IPS-NIHi7 (cell line): Measurements from ENCODE around the gene GTF2A2.
"Not testable (repeated sequence)": the region's sequence is repeated elsewhere in the genome, so short reads cannot be mapped to it uniquely, and the experiment has no call there.

ENCODE experiments used
- DNase-seq: peaks from one replicate; pipeline ENCODE4 v3.0.0; 2012; ENCODE audit warnings: mixed read lengths; ENCODE audit errors: extremely low spot score

GTF2A2 gene

DNA sequence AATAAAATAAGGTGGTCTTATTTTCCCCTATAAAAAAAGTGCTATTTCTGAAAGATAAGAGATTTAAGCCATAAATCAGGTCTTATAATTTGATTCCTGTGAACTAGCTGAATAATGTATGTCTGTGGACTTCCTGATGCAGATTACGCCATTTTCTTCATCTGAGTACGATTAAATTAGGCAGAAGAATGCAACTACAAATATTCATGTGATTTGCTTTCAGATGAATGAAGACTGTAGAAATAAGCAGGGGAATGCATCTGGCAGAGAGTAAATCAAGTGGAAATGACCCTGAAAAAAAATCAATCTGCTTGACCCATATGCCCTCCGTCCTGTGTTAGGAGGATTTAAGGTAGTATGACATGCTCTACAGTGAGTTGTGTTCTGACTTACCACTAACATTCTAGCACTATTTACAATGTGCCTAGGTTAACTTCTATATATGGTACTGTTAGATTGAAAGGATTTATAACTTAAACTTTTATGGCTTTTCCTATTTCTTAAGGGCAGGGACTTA lies 17.1 kb upstream of the GTF2A2 start:
- DNase-seq, result no peak

DNA sequence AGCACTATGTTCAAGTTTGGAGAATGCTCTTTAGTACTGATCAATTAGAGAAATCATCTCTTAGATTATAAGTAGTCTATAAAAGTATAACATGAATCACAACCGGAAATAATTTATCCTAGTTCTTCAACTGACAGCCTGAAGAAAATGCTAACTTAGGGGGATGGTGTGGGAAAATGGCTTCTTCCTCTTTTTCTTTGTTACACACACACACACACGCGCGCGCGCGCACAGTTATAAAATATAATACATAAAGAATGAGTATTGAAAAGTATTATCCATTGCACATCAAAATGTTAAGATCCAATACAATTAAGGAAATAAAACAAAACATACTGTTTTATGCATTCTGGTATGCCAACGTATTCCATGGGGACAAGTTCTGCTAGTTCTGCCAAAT lies 11.2 kb upstream of the GTF2A2 start:
- no peak for DNase-seq

DNA sequence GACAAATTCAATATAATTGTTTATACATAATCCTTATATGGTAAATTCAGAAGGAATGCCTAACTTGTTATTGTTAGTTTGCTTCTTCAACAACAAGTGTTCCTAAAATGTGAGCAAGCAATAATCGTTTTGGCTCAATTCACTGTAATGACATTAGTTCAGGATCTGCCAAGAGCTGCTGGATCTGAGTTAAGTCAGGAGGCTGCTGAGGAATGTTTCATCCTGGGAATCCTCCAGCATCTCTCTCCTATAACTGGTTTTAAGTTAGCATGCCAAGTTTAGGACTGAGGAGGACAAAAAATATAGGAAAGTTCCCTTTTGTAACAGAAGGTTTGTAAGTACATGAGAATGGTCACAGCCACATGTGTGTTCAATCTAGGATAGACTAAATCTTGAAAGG lies 4.9 kb upstream of the GTF2A2 start:
- DNase-seq, result no peak

DNA sequence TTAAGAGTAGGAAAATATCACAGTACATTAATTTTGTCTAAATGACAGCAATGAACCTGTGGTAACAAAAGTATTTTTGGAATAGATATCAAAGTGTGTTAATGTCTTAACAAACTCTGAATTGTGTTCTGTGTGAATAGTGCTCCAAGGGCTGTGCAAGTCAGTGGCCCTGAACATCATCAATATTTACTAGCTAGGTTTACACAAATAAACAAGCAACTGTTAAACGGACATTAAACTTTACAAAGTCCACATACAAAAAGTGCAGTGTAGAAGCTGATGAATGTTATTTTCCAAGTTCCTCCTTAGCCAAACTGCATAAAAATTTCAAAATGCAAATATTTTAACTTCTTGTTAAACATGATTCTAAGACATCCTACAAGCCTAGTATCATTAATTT lies 2.1 kb upstream of the GTF2A2 start:
- DNase-seq, result no peak

DNA sequence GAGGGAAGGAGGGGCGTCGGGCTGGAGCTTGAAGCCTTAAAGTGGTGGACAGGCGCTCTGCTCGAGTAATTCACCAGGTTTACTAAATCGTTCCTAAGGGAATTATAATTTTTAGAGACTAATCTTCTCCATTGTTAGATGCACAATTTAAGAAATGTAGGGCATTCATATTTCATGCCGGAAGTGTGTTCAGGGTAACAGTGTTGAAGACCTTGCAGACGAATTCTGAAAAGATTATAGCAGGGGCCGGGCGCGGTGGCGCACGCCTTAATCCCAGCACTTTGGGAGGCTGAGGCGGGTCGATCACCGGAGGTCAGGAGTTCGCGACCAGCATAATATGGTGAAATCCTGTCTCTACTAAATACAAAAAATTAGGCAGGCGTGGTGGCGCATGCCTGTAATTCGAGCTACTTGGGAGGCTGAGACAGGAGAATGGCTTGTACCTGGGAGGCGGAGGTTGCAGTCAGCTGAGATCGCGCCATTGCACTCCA lies 365 bp upstream of the GTF2A2 start:
- DNase-seq, result no peak

DNA sequence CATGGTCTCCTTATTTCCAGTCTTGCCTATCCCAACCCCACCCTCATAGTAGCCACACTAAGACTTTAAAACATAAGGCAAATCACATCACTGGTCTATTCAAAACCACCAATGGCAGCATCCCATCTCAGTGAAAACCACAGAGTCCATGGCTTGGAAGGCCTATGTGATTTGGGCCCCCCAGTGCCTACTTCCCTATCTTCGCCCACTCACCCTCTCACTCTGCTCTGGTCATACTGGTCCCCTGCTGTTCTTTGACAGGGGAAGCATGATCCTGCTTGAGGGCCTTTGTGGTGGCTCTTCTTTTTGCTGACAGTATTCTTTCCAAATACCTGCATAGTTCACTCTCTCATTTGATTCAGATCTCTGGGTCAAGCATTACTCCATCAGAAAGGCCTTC lies 3.3 kb downstream of the GTF2A2 start:
- no peak for DNase-seq

DNA sequence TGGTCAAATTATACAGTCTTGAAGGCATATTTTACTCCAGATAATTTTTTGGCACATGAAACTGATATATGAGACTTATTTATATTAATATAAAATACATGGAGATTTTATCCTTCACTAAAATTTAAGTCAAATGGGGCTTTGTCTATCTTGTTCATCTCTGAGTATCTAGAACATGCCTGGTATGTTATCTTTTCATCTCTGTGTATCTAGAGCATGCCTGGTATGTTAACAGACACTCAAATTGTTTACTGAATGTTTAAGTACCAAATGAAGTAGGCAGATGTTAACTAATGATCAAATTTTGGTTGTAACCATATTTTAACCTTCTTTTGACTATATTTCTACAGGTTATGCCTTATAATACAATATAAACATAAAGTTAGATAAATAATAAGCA lies 7.7 kb downstream of the GTF2A2 start:
- no peak for DNase-seq

DNA sequence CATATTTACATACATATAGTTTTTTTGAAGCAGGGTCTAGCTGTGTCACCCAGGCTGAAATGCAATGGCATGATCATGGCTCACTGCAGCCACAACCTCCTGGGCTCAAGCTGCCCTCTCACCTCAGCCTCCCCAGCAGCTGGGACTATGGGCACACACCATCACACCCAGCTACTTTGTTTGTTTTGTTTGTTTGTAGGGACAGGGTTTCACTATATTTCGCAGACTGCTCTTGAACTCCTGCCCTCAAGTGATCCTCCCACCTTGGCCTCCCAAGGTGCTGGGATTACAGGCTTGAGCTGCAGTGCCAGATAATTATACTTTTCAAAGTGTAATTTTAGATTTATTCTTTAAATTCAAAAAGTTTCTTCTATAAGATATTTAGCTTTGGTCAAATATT lies 10.2 kb downstream of the GTF2A2 start:
- DNase-seq, result no peak

DNA sequence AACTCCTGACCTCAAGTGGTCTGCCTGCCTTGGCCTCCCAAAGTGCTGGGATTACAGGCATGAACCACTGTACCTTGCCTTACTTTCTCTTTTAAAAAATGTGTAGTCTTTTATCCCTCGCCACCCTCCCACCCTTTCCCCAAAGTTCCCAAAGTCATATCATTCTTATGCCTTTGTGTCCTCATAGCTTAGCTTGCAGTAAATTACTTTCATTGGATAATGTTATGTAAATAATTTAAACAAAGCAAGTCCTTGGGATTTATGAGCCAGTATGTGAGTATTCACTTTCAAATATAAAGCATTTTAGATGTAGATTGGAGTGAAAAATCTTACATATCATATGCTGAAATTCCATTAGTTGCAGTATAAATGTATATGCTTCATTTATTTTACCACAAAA lies 11.0 kb downstream of the GTF2A2 start:
- no peak for DNase-seq

DNA sequence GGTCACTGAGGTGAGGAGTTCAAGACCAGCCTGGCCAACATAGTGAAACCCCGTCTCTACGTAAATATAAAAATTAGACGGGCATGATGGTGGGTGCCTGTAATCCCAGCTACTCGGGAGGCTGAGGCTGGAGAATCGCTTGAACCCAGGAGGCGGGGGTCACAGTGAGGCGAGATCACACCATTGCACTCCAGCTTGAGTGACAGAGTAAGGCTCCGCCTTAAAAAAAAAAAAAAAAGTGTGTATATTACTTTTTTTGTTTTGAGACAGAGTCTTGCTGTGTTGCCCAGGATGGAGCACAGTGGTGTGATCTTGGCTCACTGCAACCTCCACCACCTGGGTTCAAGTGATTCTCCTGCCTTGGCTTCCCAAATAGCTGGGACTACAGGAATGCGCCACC lies 11.5 kb downstream of the GTF2A2 start:
- not testable (repeated sequence) for DNase-seq

DNA sequence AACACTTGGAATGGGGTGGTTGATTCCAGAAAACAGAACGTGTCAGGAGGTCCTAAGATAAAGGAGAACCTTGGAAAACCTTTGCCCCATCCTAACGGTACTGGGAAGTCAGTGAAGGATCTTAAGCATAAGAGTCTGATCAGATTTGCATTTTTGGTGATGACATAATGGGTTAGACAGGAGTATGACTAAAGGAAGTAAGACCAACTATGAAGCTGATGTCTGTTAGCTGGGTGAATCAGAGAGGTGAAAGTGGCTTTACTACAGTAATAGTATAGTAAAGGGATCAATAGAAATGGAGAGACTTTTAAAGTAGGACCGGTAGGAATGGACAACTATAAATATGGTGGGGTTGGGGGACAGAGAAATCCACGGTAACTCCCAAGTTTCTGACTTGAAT lies 12.6 kb downstream of the GTF2A2 start:
- no peak for DNase-seq

DNA sequence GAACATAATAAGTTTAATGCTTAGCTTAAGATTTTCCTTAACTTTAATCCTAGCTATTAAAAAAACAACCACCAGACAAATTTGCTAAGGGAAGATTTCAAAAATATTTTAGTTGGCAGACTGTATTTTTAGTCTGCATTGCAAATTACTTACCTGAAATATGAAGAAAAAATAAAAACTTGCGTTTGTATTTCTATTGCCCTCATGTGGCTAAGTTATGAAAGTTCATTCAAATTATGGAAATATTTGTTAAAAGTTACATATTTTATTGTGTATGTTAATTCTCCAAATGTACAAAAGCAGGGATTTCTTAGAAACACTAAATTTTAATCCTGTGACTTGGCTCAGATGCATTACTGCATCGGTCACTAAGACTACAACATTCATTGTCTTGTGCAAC lies 15.0 kb downstream of the GTF2A2 start:
- DNase-seq, result no peak

DNA sequence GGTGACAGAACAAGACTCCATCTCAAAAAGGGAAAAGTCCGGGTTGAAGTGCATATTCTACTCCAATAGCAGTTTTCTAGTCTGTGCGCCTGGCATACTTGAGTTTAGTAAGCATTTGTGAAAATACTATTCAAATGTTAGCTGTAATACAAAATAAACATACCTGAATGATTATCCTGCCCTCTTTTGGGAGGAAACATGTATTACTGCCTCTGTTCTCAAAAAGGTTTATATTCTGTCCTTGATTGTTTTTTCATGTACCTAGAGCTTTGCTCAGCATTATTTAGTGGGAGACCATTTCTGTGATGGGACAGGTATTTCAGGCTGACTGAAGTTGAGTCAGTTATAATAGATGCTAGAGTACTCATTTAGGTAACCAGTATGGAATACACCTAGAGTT lies 19.8 kb downstream of the GTF2A2 start:
- DNase-seq, result not testable (repeated sequence)

DNA sequence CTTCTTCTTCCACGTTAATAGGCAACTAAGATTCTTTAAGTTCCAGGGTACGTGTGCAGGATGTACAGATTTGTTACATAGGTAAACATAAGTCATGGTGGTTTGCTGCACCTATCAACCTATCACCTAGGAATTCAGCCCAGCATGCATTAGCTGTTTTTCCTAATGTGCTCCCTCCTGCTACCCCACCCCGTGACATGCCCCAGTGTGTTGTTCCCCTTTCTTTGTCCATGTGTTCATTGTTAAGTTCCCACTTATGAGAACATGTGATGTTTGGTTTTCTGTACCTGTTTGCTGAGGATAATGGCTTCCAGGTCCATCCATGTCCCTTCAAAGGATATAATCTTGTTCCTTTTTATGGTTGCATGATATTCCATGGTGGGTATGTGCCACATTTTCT lies 21.1 kb downstream of the GTF2A2 start:
- DNase-seq, result no peak

DNA sequence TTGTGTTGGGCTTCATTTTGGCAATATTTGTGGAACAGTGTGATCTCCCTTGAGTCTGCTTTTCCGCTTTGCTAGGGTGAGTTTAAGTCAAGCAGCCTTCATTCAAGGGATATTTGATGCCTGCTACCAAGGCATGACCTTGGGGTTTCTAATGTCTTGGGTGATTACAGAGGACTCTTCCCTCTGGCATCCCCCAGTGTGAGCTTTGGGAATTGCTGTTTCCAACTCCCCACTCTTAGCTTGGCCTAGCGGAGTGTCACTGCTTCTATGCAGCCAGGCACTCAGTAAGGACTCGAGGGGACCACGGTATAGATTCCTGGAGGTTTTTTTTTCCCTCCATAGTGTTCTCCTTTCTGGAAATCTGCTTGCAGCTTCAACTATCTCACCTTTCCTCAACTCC lies 24.6 kb downstream of the GTF2A2 start:
- DNase-seq, result peak; percentile 75

DNA sequence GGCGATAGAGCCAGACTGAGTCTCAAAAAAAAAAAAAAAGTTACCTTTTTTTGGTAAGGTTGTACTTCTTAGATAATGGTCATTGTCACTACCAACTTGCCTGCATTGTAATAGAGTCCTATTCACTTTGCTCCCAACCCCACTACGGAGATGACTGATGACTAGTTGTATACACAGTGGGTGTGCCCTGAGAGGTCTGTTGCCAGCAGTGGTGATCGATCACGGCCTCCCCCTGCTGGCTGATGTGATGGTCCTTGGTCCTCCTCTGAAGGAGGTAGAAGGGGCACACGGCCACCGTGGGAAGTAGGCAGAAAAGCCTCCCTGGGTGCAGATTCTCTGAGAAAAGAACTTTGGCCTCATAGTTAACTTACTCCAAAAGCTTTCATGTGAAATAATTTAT lies 35.0 kb downstream of the GTF2A2 start:
- DNase-seq, result peak; percentile 87

DNA sequence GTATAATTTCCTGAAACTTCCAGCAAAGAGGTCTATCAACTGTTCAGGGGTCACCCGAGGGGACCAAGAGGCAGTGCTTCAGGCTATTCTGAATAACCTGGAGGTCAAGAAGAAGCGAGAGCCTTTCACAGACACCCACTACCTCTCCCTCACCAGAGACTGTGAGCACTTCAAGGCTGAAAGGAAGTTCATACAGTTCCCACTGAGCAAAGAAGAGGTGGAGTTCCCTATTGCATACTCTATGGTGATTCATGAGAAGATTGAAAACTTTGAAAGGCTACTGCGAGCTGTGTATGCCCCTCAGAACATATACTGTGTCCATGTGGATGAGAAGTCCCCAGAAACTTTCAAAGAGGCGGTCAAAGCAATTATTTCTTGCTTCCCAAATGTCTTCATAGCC lies 38.9 kb downstream of the GTF2A2 start:
- DNase-seq, result no peak

DNA sequence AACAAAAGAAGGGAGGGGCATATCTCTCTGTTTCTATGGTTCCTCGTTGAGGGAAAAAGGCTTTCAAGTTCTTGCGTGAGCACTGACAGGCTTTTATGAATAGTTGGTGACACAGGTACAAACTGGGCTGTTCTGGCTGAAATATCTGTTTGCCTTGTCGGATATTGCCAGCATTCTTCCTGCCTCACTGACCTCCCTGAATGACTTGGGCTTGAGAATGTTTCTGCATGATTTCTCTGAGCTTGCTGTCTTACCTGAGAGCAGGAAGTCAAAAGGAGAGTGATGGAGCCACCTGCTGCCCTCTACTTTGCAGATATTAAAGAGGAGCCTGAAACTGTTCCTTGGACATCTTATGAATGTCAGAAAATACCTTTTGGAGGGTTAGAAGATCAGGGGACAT lies 40.9 kb downstream of the GTF2A2 start:
- DNase-seq, result no peak

DNA sequence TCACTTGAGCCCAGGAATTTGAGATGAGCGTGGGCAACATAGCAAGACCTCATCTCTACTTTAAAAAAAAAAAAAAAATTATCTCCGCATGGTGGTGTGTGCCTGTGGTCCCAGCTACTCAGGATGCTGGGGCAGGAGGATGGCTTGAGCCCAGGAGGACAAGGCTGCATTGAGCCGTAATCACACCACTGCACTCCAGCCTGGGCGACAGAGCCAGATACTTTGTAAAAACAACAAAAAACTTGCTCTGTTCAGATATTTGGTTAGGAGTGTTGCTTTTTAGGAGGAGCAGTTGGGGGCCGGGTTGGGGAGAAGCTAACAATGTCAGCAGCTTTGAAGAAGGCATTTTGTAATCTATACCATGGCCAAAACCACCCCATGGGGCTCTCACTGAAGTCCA lies 41.7 kb downstream of the GTF2A2 start:
- no peak for DNase-seq

DNA sequence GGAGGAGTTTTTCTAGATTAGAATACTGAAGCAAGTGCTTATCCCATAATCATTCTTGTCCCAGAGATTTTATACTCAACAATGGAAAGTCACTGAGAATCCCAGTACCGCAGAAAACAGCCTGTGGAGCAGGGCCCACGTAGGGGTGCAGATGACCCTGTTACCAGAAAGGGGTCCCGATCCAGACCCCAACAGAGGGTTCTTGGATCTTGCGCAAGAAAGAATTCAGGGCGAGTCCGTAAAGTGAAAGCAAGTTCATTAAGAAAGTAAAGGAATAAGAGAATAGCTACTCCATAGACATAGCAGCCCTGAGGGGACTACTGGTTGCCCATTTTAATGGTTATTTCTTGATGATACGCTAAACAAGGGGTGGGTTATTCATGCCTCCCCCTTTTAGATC lies 43.2 kb downstream of the GTF2A2 start:
- DNase-seq, result no peak

DNA sequence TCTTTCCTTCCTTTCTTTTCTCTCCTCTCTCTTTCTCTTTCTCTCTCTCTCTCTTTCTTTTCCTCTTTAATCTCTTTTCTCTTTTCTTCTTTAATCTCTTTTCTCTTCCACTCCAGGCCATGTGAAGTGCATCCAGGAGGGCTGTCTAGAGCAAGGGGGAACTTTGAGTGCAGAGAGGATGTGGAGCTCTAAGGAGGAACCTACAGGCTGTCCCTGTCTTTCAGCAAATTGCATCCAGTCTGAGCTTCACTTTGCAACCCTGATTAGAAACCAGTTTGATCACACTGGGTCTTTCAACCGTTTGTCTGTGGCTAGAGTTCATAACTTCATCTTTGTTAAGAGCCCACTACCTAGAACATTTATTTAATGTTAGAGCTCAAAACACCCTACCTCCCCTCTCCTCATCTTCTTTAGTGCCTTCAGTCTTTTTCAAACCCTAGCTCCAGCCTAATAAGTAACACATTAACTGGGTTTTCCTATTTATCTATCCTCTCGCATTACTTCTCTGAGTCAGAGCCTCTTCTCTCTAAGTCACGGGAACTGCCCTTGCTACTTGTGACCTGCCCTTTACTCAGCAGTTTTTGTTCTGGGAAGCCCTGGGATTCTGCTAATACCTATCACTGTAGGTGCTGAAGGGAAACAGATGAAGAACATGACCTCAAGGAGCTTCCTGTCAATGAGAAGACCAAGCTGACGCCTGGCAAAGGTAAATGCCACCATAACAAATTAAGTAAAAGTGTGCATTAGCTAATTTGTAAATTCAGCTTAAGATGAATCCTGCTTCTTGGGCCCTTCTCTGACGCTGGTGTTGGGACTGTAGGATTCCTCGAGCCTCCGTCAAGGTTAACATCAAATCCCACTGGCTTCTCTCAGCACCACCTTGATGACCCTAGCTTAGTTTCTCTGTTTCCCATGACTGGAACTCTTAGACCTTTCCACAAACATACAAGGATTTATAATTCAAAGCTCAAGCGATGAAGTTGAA lies 45.7 kb downstream of the GTF2A2 start, which contains the start of gene GCNT3:
GCNT3 (plus strand) TSS at position 508 of the 985 bp plus-strand sequence. CDS start 6,456 bp downstream, outside the sequence.
- peak; percentile 26 for DNase-seq

DNA sequence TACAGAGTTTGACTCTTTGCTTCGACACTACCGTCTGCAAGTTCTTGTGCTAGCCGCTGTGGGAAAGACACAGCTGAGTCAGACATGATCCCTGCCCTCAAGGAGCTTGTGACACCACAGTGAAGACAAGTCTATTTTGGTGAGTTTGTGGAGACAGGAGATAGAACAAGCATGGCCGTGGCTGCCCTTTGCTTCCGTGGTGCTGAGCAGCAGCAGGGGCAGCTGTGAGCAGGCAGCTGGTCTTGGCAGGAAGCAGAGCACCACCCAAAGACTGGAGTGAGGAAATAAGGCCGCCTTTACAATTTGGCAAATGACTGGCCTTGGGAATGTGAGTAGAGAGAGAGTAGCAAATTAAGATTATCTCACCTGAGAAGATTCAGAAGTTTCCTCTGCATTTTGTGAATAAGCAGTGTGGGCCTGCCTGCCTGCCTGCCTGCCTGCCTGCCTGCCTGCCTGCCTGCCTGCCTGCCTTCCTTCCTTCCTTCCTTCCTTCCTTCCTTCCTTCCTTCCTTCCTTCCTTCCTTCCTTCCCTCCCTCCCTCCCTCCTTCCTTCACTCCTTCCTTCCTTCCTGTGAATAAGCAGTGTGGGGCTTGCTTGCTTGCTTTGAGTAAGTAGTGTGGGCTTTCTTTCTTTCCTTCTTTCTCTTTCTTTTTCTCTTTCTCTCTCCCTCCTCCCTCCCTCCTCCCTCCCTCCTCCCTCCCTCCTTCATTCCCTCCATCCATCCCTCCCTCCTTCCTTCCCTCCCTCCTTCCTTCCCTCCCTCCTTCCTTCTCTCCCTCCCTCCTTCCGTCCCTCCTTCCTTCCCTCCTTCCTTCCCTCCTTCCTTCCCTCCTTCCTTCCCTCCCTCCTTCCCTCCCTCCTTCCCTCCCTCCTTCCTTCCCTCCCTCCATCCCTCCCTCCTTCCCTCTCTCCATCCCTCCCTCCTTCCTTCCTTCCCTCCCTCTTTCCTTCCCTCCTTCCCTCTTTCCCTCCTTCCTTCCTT lies 47.3 kb downstream of the GTF2A2 start:
- DNase-seq, result peak; percentile 18
